ENCODE measurements around the gene DNAJC18. TPM values are rescaled to one million over a fixed set of nuclear protein-coding genes. Genes with fewer than 3 reads are reported as not detected.
A peak's percentile ranks its signal among the peaks of the same experiment; 100 is the strongest.
"Not testable (repeated sequence)": the region's sequence is repeated elsewhere in the genome, so short reads cannot be mapped to it uniquely, and the experiment has no call there.

Gene DNAJC18
- total RNA-seq, 1 donor from 2014 or later = 9.9 TPM

- no peak for DNase-seq (ENCODE audit: low read depth)
Observed at GRCh38 chr5:139430015-139430414, 9.3 kb downstream of the DNAJC18 start.

- DNase-seq (ENCODE audit: low read depth) = peak; percentile 87
Observed at GRCh38 chr5:139426203-139426885, 13.0 kb downstream of the DNAJC18 start.

GRCh38 chr5:139425497-139425896 is 13.8 kb downstream of the DNAJC18 start:
- DNase-seq (ENCODE audit: low read depth) = no peak

GRCh38 chr5:139422307-139422893 is 16.9 kb downstream of the DNAJC18 start:
- peak; percentile 82 for DNase-seq (ENCODE audit: low read depth)

- DNase-seq (ENCODE audit: low read depth) = no peak
Observed at GRCh38 chr5:139419226-139420192, 19.8 kb downstream of the DNAJC18 start.

- peak; percentile 51 for DNase-seq (ENCODE audit: low read depth)
Observed at GRCh38 chr5:139418793-139419192, 20.5 kb downstream of the DNAJC18 start.

- DNase-seq (ENCODE audit: low read depth) = peak; percentile 97
Observed at GRCh38 chr5:139417214-139417613, 22.1 kb downstream of the DNAJC18 start.

GRCh38 chr5:139416651-139417050 is 22.7 kb downstream of the DNAJC18 start:
- DNase-seq (ENCODE audit: low read depth) = no peak

GRCh38 chr5:139415869-139416268 is 23.5 kb downstream of the DNAJC18 start:
- no peak for DNase-seq (ENCODE audit: low read depth)

- DNase-seq (ENCODE audit: low read depth) = no peak
Observed at GRCh38 chr5:139415221-139415861, 24.0 kb downstream of the DNAJC18 start.

- DNase-seq (ENCODE audit: low read depth) = peak; percentile 95
Observed at GRCh38 chr5:139414581-139415130, 24.7 kb downstream of the DNAJC18 start.

- no peak for DNase-seq (ENCODE audit: low read depth)
Observed at GRCh38 chr5:139413963-139414362, 25.4 kb downstream of the DNAJC18 start.

GRCh38 chr5:139413153-139413552 is 26.2 kb downstream of the DNAJC18 start:
- DNase-seq (ENCODE audit: low read depth) = peak; percentile 62

GRCh38 chr5:139410993-139411828 is 28.1 kb downstream of the DNAJC18 start:
- no peak for DNase-seq (ENCODE audit: low read depth)

GRCh38 chr5:139410121-139410992 is 29.0 kb downstream of the DNAJC18 start:
- DNase-seq (ENCODE audit: low read depth) = peak; percentile 11

GRCh38 chr5:139409116-139409515 is 30.2 kb downstream of the DNAJC18 start:
- DNase-seq (ENCODE audit: low read depth) = not testable (repeated sequence)

GRCh38 chr5:139408191-139408590 is 31.1 kb downstream of the DNAJC18 start:
- no peak for DNase-seq (ENCODE audit: low read depth)

- no peak for DNase-seq (ENCODE audit: low read depth)
Observed at GRCh38 chr5:139407517-139407916, 31.8 kb downstream of the DNAJC18 start.

- DNase-seq (ENCODE audit: low read depth) = no peak
Observed at GRCh38 chr5:139406963-139407362, 32.4 kb downstream of the DNAJC18 start.

All from myocyte (in vitro differentiated cells).